Liver (tissue), 9 donors: Measurements from ENCODE around the gene SLC27A5. TPM values are rescaled to one million over a fixed set of nuclear protein-coding genes. Genes with fewer than 3 reads are reported as not detected.

Experiments used
- DNase-seq: peaks from one replicate; pipeline ENCODE4 v3.0.0-alpha.2; 2017; ENCODE audit warnings: low spot score
- H3K27ac ChIP-seq, 2 donors: one replicate each; pipeline ENCODE4 v1.7.0; 2013; ENCODE audit warnings: inconsistent platforms in 2 of 2, low read length in 2 of 2, control low read depth in 1 of 2, low read depth in 1 of 2, mild to moderate bottlenecking in 1 of 2
- H3K27me3 ChIP-seq, 4 donors: one replicate each; pipeline versions ENCODE4 v1.6.1 to v1.7.0; 2013; ENCODE audit warnings: low read length in 3 of 4, inconsistent platforms in 1 of 4, mild to moderate bottlenecking in 1 of 4, moderate library complexity in 1 of 4; ENCODE audit not compliant: control insufficient read depth in 4 of 4, insufficient read depth in 4 of 4
- H3K36me3 ChIP-seq, 4 donors: one replicate each; pipeline versions ENCODE4 v1.6.1 to v1.7.0; 2013; ENCODE audit warnings: low read length in 3 of 4, mild to moderate bottlenecking in 3 of 4, low read depth in 1 of 4, moderate library complexity in 1 of 4; ENCODE audit not compliant: control insufficient read depth in 4 of 4, insufficient read depth in 3 of 4
- H3K4me1 ChIP-seq, 4 donors: one replicate each; pipeline versions ENCODE4 v1.6.1 to v1.7.0; 2013; ENCODE audit warnings: low read length in 3 of 4, mild to moderate bottlenecking in 3 of 4, moderate library complexity in 1 of 4; ENCODE audit not compliant: control insufficient read depth in 4 of 4, insufficient read depth in 4 of 4
- H3K4me3 ChIP-seq, 3 donors: one replicate each; pipeline versions ENCODE4 v1.6.1 to v1.7.0; 2013; ENCODE audit warnings: low read length in 3 of 3, control low read depth in 1 of 3, low read depth in 1 of 3, mild to moderate bottlenecking in 1 of 3
- H3K9ac ChIP-seq, 2 donors: one replicate each; pipeline ENCODE4 v1.7.0; 2013; ENCODE audit warnings: low read length in 2 of 2, mild to moderate bottlenecking in 2 of 2, moderate library complexity in 2 of 2, control low read depth in 1 of 2, low read depth in 1 of 2
- H3K9me3 ChIP-seq, 4 donors: one replicate each; pipeline versions ENCODE4 v1.6.1 to v1.7.0; 2013; ENCODE audit warnings: low read length in 3 of 4; ENCODE audit not compliant: control insufficient read depth in 4 of 4
- ATF3 ChIP-seq: IDR thresholded peaks from 2 replicates; pipeline ENCODE4 v1.6.1; 2016; ENCODE audit warnings: antibody characterized with exemption
- CTCF ChIP-seq: fragments of 150-350 bp; IDR thresholded peaks from 2 replicates; pipeline ENCODE4 v1.5.1; 2017; ENCODE audit warnings: improper control_type of control experiment, low read depth, low read length; ENCODE audit not compliant: missing input control
- EGR1 ChIP-seq, 2 donors: IDR thresholded peaks; 2 replicates each; pipeline ENCODE4 v1.6.1; 2016 to 2018; ENCODE audit warnings: antibody characterized with exemption in 2 of 2, low read depth in 2 of 2
- FOXA2 ChIP-seq: IDR thresholded peaks from 2 replicates; pipeline ENCODE4 v1.6.1; 2016; ENCODE audit warnings: antibody characterized with exemption
- GABPA ChIP-seq, 2 donors: IDR thresholded peaks in 1 of 2; conservative IDR thresholded peaks in 1 of 2; 2 replicates each; pipeline ENCODE4 v1.6.1; 2016; ENCODE audit warnings: antibody characterized with exemption in 2 of 2, mild to moderate bottlenecking in 1 of 2, moderate library complexity in 1 of 2
- HNF4A ChIP-seq, 2 donors: conservative IDR thresholded peaks; 2 replicates each; pipeline ENCODE4 v1.6.1; 2016; ENCODE audit warnings: antibody characterized with exemption in 2 of 2, mild to moderate bottlenecking in 2 of 2
- HNF4G ChIP-seq: IDR thresholded peaks from 2 replicates; pipeline ENCODE4 v1.6.1; 2016; ENCODE audit warnings: antibody characterized with exemption
- MAX ChIP-seq: IDR thresholded peaks from 2 replicates; pipeline ENCODE4 v1.6.1; 2016; ENCODE audit warnings: antibody characterized with exemption
- RAD21 ChIP-seq, 2 donors: IDR thresholded peaks; 2 replicates each; pipeline ENCODE4 v1.6.1; 2016; ENCODE audit warnings: antibody characterized with exemption in 2 of 2, mild to moderate bottlenecking in 2 of 2
- REST ChIP-seq: IDR thresholded peaks from 2 replicates; pipeline ENCODE4 v1.6.1; 2016; ENCODE audit warnings: antibody characterized with exemption, mild to moderate bottlenecking
- RXRA ChIP-seq, 2 donors: IDR thresholded peaks; 2 replicates each; pipeline ENCODE4 v1.6.1; 2017 to 2018; ENCODE audit warnings: antibody characterized with exemption in 2 of 2, mild to moderate bottlenecking in 1 of 2
- SP1 ChIP-seq: IDR thresholded peaks from 2 replicates; pipeline ENCODE4 v1.6.1; 2018; ENCODE audit warnings: antibody characterized with exemption, mild to moderate bottlenecking
- TAF1 ChIP-seq: conservative IDR thresholded peaks from 2 replicates; pipeline ENCODE4 v1.6.1; 2016; ENCODE audit warnings: antibody characterized with exemption, mild to moderate bottlenecking
- YY1 ChIP-seq: IDR thresholded peaks from 2 replicates; pipeline ENCODE4 v1.6.1; 2016; ENCODE audit warnings: antibody characterized with exemption, mild to moderate bottlenecking
- ZBTB33 ChIP-seq: IDR thresholded peaks from 2 replicates; pipeline ENCODE4 v1.6.1; 2016; ENCODE audit warnings: antibody characterized with exemption
- WGBS: extraction: QIAGEN DNeasy Blood & Tissue Kit; methylation state at CpG from one replicate; pipeline ENCODE4 v1.1.7; 2013; 5-methylcytosine and 5-hydroxymethylcytosine counted together
- polyA plus RNA-seq, 2 donors: library from polyadenylated mRNA; stranded (reverse) in 1 of 2; unstranded in 1 of 2; fragments of 200-250 nt in 1 of 2; fragments of >200 nt in 1 of 2; fragmentation: Nextera tagmentation in 1 of 2; extraction: Ambion mirVana in 1 of 2; gene quantifications; one replicate each; pipeline versions ENCODE4 v1.2.1 to v1.2.3, GENCODE V29; 2013 to 2015
- total RNA-seq, 2 donors: library from RNA; depleted of rRNA; stranded (reverse); fragments of >200 nt; gene quantifications; one replicate each; pipeline ENCODE4 v1.2.3, GENCODE V29; 2014
- donor health status: healthy.
- donor health status: healthy.
- donor health status: healthy.
- donor health status: healthy.
- donor health status: healthy.

SLC27A5 gene
- total and polyA plus RNA-seq, 4 donors = 31.9 to 395 (median 321) TPM

GRCh38 chr19:58519087-58519354 lies 7.2 kb upstream of the SLC27A5 start:
- Histone ChIP-seq H3K9me3 (no peaks in the 10 kb centered on the region), H3K36me3 (peaks cover 0 to 9% (median 3%) of the 10 kb centered on the region in 4 donors), H3K9ac (peak overlapping the region; percentile 4 to 45), H3K27me3 (no peaks in the 10 kb centered on the region), H3K27ac (peak overlapping the region; percentile 95), H3K4me1 (peaks cover 4 to 44% (median 26%) of the 10 kb centered on the region in 4 donors), H3K4me3 (peak overlapping the region; percentile 78 to 94 (median 88))
- peak; percentile 67 for DNase-seq
- under 1% methylated on average over 14 of the region's 14 CpGs for WGBS
- TF ChIP-seq ATF3 (no peak), TAF1 (no peak), CTCF (peak; percentile 66), EGR1 (IDR thresholded peaks at IDR 0.05; ENCODE audit: low read depth in 2 of 2) (no peak), RAD21 (IDR thresholded peaks at IDR 0.05) (peak in 1 of 2 donors; percentile 64), HNF4A (conservative IDR thresholded peaks at IDR 0.05) (no peak), REST (no peak), YY1 (no peak), SP1 (no peak), HNF4G (no peak), FOXA2 (no peak), ZBTB33 (no peak), GABPA (IDR thresholded peaks at IDR 0.05 in 1 of 2, conservative IDR thresholded peaks at IDR 0.05 in 1 of 2) (no peak)

- H3K36me3 ChIP-seq = peaks cover 0 to 9% (median 3%) of the 10 kb centered on the region in 4 donors
- peaks cover 7 to 49% (median 30%) of the 10 kb centered on the region in 4 donors for H3K4me1 ChIP-seq
- peak overlapping the region in 2 of 3 donors; percentile 78 to 88 for H3K4me3 ChIP-seq
- 13% methylated on average over 22 of the region's 22 CpGs for whole genome bisulfite sequencing
- peak overlapping the region; percentile 34 to 45 for H3K9ac ChIP-seq
- H3K27me3 ChIP-seq = no peaks in the 10 kb centered on the region
- H3K27ac ChIP-seq = peak overlapping the region; percentile 95
- peak; percentile 55 for DNase-seq
- no peaks in the 10 kb centered on the region for H3K9me3 ChIP-seq
- TF ChIP-seq CTCF (no peak), YY1 (no peak), FOXA2 (no peak), EGR1 (IDR thresholded peaks at IDR 0.05; ENCODE audit: low read depth in 2 of 2) (no peak), RXRA (IDR thresholded peaks at IDR 0.05) (no peak), MAX (no peak), HNF4A (conservative IDR thresholded peaks at IDR 0.05) (no peak), REST (no peak), ATF3 (no peak)
Observed at GRCh38 chr19:58518256-58519086, 6.7 kb upstream of the SLC27A5 start.
